GM23248 (cell line): ENCODE results near the gene BCL2L13.
"Not testable (repeated sequence)": the region's sequence is repeated elsewhere in the genome, so short reads cannot be mapped to it uniquely, and the experiment has no call there.

ENCODE experiments used
- EZH2 ChIP-seq: fragments of 200-600 bp; sonication (generic); IDR thresholded peaks from 2 replicates; pipeline ENCODE4 v1.6.1; 2018; ENCODE audit warnings: antibody characterized with exemption, mild to moderate bottlenecking; ENCODE audit not compliant: insufficient read depth, poor library complexity, severe bottlenecking
- EZH2phosphoT487 ChIP-seq: fragments of 200-600 bp; sonication (generic); IDR thresholded peaks from 2 replicates; pipeline ENCODE4 v1.6.1; 2018; ENCODE audit warnings: antibody characterized with exemption, moderate library complexity, mild to moderate bottlenecking, low read depth; ENCODE audit not compliant: insufficient read depth

DNA sequence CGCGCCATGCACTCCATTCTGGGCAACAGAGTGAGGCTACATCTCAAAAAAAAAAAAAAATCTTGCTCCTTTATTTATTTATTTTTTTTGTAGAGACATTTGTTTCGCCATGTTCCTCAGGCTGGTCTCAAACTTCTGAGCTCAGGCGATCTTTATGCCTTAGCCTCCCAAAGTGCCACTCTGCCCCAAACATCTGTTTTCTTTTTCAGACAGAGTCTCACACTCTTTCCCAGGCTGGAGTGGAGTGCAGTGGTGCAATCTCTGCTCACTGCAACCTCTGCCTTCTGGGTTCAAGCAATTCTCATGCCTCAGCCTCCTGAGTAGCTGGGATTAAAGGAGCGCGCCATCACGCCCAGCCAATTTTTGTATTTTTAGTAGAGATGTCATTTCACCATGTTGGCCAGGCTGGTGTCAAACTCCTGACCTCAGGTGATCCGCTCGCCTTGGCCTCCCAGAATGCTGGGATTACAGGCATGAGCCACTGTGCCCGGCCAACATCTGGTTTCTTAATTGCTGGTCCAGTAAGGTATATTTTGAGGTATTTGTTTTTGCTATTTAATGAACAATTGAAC lies 33.0 kb downstream of the BCL2L13 start:
- TF ChIP-seq EZH2, EZH2phosphoT487: not testable (repeated sequence)
